Cardiac muscle cell (in vitro differentiated cells and primary cell): Measurements from ENCODE around the gene CLK4. TPM values are rescaled to one million over a fixed set of nuclear protein-coding genes. Genes with fewer than 3 reads are reported as not detected.

Experiments used
- DNase-seq, 2 donors: peaks; one replicate each; pipeline versions ENCODE4 v3.0.0 to v3.0.0-alpha.2; 2010 to 2017; ENCODE audit warnings: low read depth in 1 of 2, low spot score in 1 of 2
- H3K27ac ChIP-seq: fragments of 200-600 bp; sonication (generic); 2 replicates; pipeline ENCODE4 v1.5.1; 2016
- H3K27me3 ChIP-seq: fragments of 200-600 bp; sonication (generic); 2 replicates; pipeline ENCODE4 v1.6.0; 2016; ENCODE audit warnings: control low read depth
- H3K36me3 ChIP-seq: fragments of 200-600 bp; sonication (generic); 2 replicates; pipeline ENCODE4 v1.5.1; 2016; ENCODE audit warnings: control low read depth
- H3K4me1 ChIP-seq: fragments of 200-600 bp; sonication (generic); 2 replicates; pipeline ENCODE4 v1.8.1; 2017; ENCODE audit warnings: low read depth, mild to moderate bottlenecking, mixed run types
- H3K4me3 ChIP-seq: fragments of 200-600 bp; sonication (generic); 2 replicates; pipeline ENCODE4 v1.5.1; 2016; ENCODE audit warnings: mild to moderate bottlenecking
- H3K9me3 ChIP-seq: fragments of 200-600 bp; sonication (generic); 2 replicates; pipeline ENCODE4 v1.5.1; 2017; ENCODE audit warnings: low read depth, mild to moderate bottlenecking, control low read depth
- polyA plus RNA-seq: library from polyadenylated mRNA; unstranded; fragments of >200 nt; fragmentation: Nextera tagmentation; extraction: Ambion mirVana; gene quantifications from 2 replicates; pipeline ENCODE4 v1.2.1, GENCODE V29; 2016
- total RNA-seq: library from RNA; depleted of rRNA; stranded (reverse); fragments of >200 nt; gene quantifications from 2 replicates; pipeline ENCODE4 v1.2.3, GENCODE V29; 2016
- TF ChIP-seq, protein P1 (sequence below): IDR thresholded peaks from 2 replicates; pipeline ENCODE4 v1.5.1; 2012; ENCODE audit warnings: low read depth, mild to moderate bottlenecking, low read length

CLK4 gene
- total and polyA plus RNA-seq, 2 experiments from 2014 or later, result 29.4 to 35.2 TPM

DNA sequence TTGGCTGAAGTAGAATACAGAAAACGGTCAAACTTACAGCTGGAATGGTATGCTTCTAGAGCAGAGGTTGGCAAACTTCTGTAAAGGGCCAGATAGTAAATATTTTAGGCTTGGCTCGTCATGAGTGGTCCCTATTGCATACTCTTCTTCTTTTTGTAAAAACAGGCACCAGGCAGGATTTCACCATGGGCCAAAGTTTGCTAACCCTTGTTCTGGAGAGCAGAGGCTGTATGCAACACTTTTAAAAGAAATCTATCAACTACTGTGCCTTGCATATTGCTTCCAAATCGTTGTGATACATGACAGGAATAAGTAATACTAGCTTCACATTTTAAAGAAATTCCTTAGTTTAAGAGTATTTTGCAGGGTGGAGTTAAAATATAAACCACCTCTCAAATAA, 21.1 kb downstream of the CLK4 start:
- DNase-seq, result no peak
- H3K4me3 ChIP-seq, result no peak overlapping the region
- TF ChIP-seq, protein P1, sequence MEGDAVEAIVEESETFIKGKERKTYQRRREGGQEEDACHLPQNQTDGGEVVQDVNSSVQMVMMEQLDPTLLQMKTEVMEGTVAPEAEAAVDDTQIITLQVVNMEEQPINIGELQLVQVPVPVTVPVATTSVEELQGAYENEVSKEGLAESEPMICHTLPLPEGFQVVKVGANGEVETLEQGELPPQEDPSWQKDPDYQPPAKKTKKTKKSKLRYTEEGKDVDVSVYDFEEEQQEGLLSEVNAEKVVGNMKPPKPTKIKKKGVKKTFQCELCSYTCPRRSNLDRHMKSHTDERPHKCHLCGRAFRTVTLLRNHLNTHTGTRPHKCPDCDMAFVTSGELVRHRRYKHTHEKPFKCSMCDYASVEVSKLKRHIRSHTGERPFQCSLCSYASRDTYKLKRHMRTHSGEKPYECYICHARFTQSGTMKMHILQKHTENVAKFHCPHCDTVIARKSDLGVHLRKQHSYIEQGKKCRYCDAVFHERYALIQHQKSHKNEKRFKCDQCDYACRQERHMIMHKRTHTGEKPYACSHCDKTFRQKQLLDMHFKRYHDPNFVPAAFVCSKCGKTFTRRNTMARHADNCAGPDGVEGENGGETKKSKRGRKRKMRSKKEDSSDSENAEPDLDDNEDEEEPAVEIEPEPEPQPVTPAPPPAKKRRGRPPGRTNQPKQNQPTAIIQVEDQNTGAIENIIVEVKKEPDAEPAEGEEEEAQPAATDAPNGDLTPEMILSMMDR, result no peak
- no peaks in the 10 kb centered on the region for H3K27me3 ChIP-seq
- H3K9me3 ChIP-seq, result no peaks in the 10 kb centered on the region
- no peak overlapping the region for H3K27ac ChIP-seq
- no peaks in the 10 kb centered on the region for H3K4me1 ChIP-seq
- peaks cover 67% of the 10 kb centered on the region for H3K36me3 ChIP-seq

DNA sequence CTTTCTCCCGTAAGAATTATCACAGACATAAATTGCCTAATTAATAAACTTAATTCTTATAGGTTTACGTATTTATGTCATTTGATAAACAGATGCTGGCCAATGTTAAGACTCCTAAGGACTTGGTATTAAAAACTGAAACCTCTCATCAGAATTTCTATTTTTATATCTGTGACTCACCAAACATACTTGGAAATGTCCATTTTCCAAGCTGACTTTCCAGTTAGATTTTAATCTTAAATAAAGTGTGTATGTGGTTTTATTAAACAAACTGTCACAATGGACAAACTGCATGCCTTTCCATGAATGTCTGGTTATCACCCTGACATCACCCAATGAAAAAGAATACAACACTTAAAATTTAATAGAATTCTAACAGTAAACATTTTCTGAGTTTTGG, 24.1 kb downstream of the CLK4 start:
- TF ChIP-seq, protein P1, result no peak
- Histone ChIP-seq H3K4me3 (no peak overlapping the region), H3K36me3 (peaks cover 45% of the 10 kb centered on the region), H3K9me3 (no peaks in the 10 kb centered on the region), H3K27ac (no peak overlapping the region), H3K27me3 (no peaks in the 10 kb centered on the region), H3K4me1 (no peaks in the 10 kb centered on the region)
- DNase-seq, result no peak

DNA sequence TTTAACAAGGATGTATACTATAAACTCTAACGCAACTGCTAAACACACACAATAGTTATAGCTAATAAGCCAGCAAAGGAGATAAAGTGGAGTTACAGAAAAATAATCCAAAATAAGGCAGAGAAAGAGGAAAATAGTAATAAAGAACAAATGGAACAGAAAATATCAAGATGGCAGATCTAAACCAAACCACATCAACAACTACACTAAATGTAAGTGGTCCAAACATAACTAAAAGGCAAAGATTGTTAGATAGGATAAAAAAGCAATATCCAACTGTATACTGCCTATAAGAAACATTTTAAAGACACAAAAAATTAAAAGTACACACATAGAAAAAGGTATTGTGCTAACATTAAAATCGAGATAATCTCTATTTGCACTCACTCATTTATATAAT, 31.1 kb downstream of the CLK4 start:
- H3K27me3 ChIP-seq, result no peaks in the 10 kb centered on the region
- H3K27ac ChIP-seq, result no peak overlapping the region
- no peak overlapping the region for H3K4me3 ChIP-seq
- DNase-seq, result no peak
- H3K36me3 ChIP-seq, result peaks cover 2% of the 10 kb centered on the region
- TF ChIP-seq, protein P1, result no peak
- no peaks in the 10 kb centered on the region for H3K4me1 ChIP-seq
- no peaks in the 10 kb centered on the region for H3K9me3 ChIP-seq

DNA sequence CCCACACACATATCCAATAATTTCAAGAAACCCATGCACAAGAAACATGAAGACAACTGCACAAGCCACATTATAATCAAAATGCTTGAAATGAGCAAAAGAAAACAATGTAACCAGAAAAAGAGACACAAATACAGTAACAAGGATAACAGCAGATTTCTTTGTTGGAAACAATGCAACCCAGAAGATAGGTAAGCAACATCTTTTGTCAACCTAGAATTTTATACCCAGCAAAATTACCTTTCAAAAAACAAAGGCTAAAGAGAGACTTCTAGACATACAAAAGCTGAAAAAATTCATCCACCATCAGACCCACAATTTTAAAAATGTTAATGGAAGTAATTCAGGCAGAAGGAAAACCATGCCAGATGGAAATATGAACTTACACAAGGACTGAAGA, 31.7 kb downstream of the CLK4 start:
- Histone ChIP-seq H3K36me3 (peaks cover 2% of the 10 kb centered on the region), H3K27me3 (no peaks in the 10 kb centered on the region), H3K27ac (no peak overlapping the region), H3K9me3 (no peaks in the 10 kb centered on the region), H3K4me3 (no peak overlapping the region), H3K4me1 (no peaks in the 10 kb centered on the region)
- no peak for DNase-seq
- TF ChIP-seq, protein P1, result no peak

DNA sequence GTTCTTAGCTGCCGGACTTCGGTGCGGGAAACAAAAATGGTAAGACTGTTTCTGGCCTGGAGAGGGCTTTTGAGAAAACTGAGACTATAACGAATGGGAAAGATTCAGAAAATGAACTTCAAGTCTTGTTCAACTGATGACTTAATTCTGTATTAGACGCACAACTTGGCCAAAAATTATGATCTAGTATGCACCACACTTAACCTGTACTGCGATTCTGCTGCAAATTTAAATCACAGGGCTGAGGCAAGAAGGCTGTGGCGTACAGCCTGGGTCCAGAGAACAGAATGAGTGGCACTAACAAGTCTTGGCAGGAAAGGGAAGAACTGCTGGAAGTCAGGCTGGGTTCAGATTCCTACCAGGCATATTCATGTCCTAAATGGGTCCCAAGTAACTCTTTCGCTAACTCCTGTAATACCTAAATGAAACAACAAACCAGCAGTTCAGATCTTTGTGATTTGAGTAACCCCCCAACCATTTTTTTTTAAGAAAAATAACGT, 35.9 kb downstream of the CLK4 start:
- TF ChIP-seq, protein P1, result peak; percentile 19
- Histone ChIP-seq H3K36me3 (no peaks in the 10 kb centered on the region), H3K4me1 (peaks cover 12% of the 10 kb centered on the region), H3K9me3 (no peaks in the 10 kb centered on the region), H3K4me3 (no peak overlapping the region), H3K27ac (no peak overlapping the region), H3K27me3 (no peaks in the 10 kb centered on the region)
- no peak for DNase-seq
